ENCODE measurements around the gene HELZ. TPM values are rescaled to one million over a fixed set of nuclear protein-coding genes. Genes with fewer than 3 reads are reported as not detected.

The HELZ gene
- total RNA-seq, 1 donor, result 46.5 TPM

GRCh38 chr17:67069603-67070136, 175.3 kb downstream of the HELZ start:
- TF ChIP-seq CTCF (IDR thresholded peaks at IDR 0.05; ENCODE audit: insufficient read depth, low read length), result no peak
- no peak overlapping the region for H3K4me3 ChIP-seq (ENCODE audit: low read depth, low read length)
- no peak for DNase-seq (ENCODE audit: low read depth)

- no peak for TF ChIP-seq CTCF (IDR thresholded peaks at IDR 0.05; ENCODE audit: insufficient read depth, low read length)
- H3K4me3 ChIP-seq (ENCODE audit: low read depth, low read length), result no peak overlapping the region
- DNase-seq (ENCODE audit: low read depth), result no peak
These were observed 176.0 kb downstream of the HELZ start for GRCh38 chr17:67068999-67069398.

GRCh38 chr17:67067571-67068482, 177.2 kb downstream of the HELZ start:
- H3K4me3 ChIP-seq (ENCODE audit: low read depth, low read length), result no peak overlapping the region
- no peak for TF ChIP-seq CTCF (IDR thresholded peaks at IDR 0.05; ENCODE audit: insufficient read depth, low read length)
- no peak for DNase-seq (ENCODE audit: low read depth)

- TF ChIP-seq CTCF (IDR thresholded peaks at IDR 0.05; ENCODE audit: insufficient read depth, low read length), result no peak
- H3K4me3 ChIP-seq (ENCODE audit: low read depth, low read length), result no peak overlapping the region
- no peak for DNase-seq (ENCODE audit: low read depth)
These were observed 178.3 kb downstream of the HELZ start for GRCh38 chr17:67066717-67067116.

- no peak overlapping the region for H3K4me3 ChIP-seq (ENCODE audit: low read depth, low read length)
- no peak for TF ChIP-seq CTCF (IDR thresholded peaks at IDR 0.05; ENCODE audit: insufficient read depth, low read length)
- no peak for DNase-seq (ENCODE audit: low read depth)
These were observed 181.9 kb downstream of the HELZ start for GRCh38 chr17:67063141-67063540.

GRCh38 chr17:67059372-67059771, 185.6 kb downstream of the HELZ start:
- no peak for TF ChIP-seq CTCF (IDR thresholded peaks at IDR 0.05; ENCODE audit: insufficient read depth, low read length)
- DNase-seq (ENCODE audit: low read depth), result peak; percentile 36
- no peak overlapping the region for H3K4me3 ChIP-seq (ENCODE audit: low read depth, low read length)
